Neural progenitor cell (in vitro differentiated cells): ENCODE data around the gene RNF180. TPM values are rescaled to one million over a fixed set of nuclear protein-coding genes. Genes with fewer than 3 reads are reported as not detected.
"Not testable (repeated sequence)": the region's sequence is repeated elsewhere in the genome, so short reads cannot be mapped to it uniquely, and the experiment has no call there.

Experiments
- DNase-seq: peaks from one replicate; pipeline ENCODE4 v3.0.0-alpha.2; 2016; ENCODE audit warnings: low spot score
- H2AFZ ChIP-seq: fragments of 200-600 bp; sonication (generic); replicated peaks from 2 replicates; pipeline ENCODE4 v1.6.1; 2016; ENCODE audit warnings: antibody characterized with exemption
- H3F3A ChIP-seq: fragments of 200-600 bp; sonication (generic); 2 replicates; pipeline ENCODE4 v1.6.1; 2016; ENCODE audit warnings: antibody characterized with exemption, low read depth
- H3K27ac ChIP-seq: fragments of 200-600 bp; sonication (generic); 2 replicates; pipeline ENCODE4 v1.5.1; 2016; ENCODE audit warnings: mild to moderate bottlenecking
- H3K27me3 ChIP-seq: fragments of 200-600 bp; sonication (generic); 2 replicates; pipeline ENCODE4 v1.6.1; 2016; ENCODE audit warnings: mild to moderate bottlenecking, moderate library complexity
- H3K36me3 ChIP-seq: fragments of 200-600 bp; sonication (generic); 2 replicates; pipeline ENCODE4 v1.5.1; 2016
- H3K4me1 ChIP-seq: fragments of 200-600 bp; sonication (generic); 2 replicates; pipeline ENCODE4 v1.6.1; 2016; ENCODE audit warnings: mixed run types
- H3K4me2 ChIP-seq: fragments of 200-600 bp; sonication (generic); 2 replicates; pipeline ENCODE4 v1.6.1; 2016
- H3K4me3 ChIP-seq: fragments of 200-600 bp; sonication (generic); 2 replicates; pipeline ENCODE4 v1.5.1; 2016
- H3K79me2 ChIP-seq: fragments of 200-600 bp; sonication (generic); 2 replicates; pipeline ENCODE4 v1.6.1; 2016; ENCODE audit warnings: low read depth
- H3K9ac ChIP-seq: fragments of 200-600 bp; sonication (generic); 2 replicates; pipeline ENCODE4 v1.6.1; 2016
- H3K9me3 ChIP-seq: fragments of 200-600 bp; sonication (generic); 2 replicates; pipeline ENCODE4 v1.5.1; 2016; ENCODE audit warnings: low read depth
- H4K20me1 ChIP-seq: fragments of 200-600 bp; sonication (generic); 2 replicates; pipeline ENCODE4 v1.6.1; 2016; ENCODE audit warnings: low read depth
- H3K27ac Mint-ChIP-seq: 3 replicates; pipeline ENCODE4 v1.8.0; 2021; ENCODE audit warnings: mixed read lengths
- H3K27me3 Mint-ChIP-seq: 2 replicates; pipeline ENCODE4 v1.8.0; 2022; ENCODE audit warnings: low read depth, mild to moderate bottlenecking, inconsistent platforms, moderate library complexity, mixed read lengths; ENCODE audit not compliant: insufficient read depth
- H3K36me3 Mint-ChIP-seq: 3 replicates; pipeline ENCODE4 v1.8.0; 2021; ENCODE audit warnings: mixed read lengths
- H3K4me1 Mint-ChIP-seq: 3 replicates; pipeline ENCODE4 v1.8.0; 2021; ENCODE audit warnings: mixed read lengths
- H3K4me3 Mint-ChIP-seq: 3 replicates; pipeline ENCODE4 v1.8.0; 2021; ENCODE audit warnings: mild to moderate bottlenecking, moderate library complexity, mixed read lengths
- H3K9me3 Mint-ChIP-seq: 3 replicates; pipeline ENCODE4 v1.8.0; 2020; ENCODE audit warnings: mixed read lengths
- EZH2 ChIP-seq: fragments of 200-600 bp; sonication (generic); IDR thresholded peaks from 2 replicates; pipeline ENCODE4 v1.6.1; 2017; ENCODE audit warnings: antibody characterized with exemption, mild to moderate bottlenecking, moderate library complexity
- EZH2phosphoT487 ChIP-seq: fragments of 200-600 bp; sonication (generic); IDR thresholded peaks from 2 replicates; pipeline ENCODE4 v1.6.1; 2017; ENCODE audit warnings: antibody characterized with exemption
- total RNA-seq: library from RNA; depleted of rRNA; stranded (reverse); fragments of >200 nt; gene quantifications from 2 replicates; pipeline ENCODE4 v1.2.3, GENCODE V29; 2015; ENCODE audit warnings: low replicate concordance
- TF ChIP-seq, protein P1 (sequence below): fragments of 200-600 bp; sonication (generic); IDR thresholded peaks from 2 replicates; pipeline ENCODE4 v1.5.1; 2017; ENCODE audit warnings: antibody characterized with exemption, mild to moderate bottlenecking

Gene RNF180
- total RNA-seq, 1 donor from 2014 or later, result 5.5 TPM

DNA sequence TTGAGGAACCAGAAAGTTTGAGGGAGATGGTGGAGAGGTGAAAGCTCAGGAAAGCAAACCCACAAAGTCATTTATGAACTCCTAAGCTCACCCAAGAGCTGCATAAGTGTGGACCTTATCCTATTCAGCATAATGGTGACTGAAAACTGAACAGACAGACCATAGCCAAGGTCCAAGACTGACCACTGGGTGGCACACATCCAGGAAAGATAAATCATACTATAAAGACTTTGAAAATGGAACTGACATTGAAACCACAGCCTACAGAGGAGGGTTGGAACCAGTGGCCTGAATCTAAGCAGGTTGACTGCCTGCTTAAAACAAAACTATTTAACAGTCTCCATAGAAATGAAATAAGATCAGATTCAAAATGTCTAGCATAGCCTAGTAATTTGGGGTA, 219.1 kb downstream of the RNF180 start:
- no peaks in the 10 kb centered on the region for H3K4me1 Mint-ChIP-seq

GRCh38 chr5:64397552-64397951, 231.9 kb downstream of the RNF180 start:
- H2AFZ ChIP-seq, result no peak overlapping the region
- no peaks in the 10 kb centered on the region for H4K20me1 ChIP-seq
- H3K4me1 Mint-ChIP-seq, result no peaks in the 10 kb centered on the region
- no peak overlapping the region for H3K27ac Mint-ChIP-seq
- no peaks in the 10 kb centered on the region for H3K9me3 ChIP-seq
- no peaks in the 10 kb centered on the region for H3K27me3 ChIP-seq
- no peaks in the 10 kb centered on the region for H3K36me3 ChIP-seq
- no peaks in the 10 kb centered on the region for H3K36me3 Mint-ChIP-seq
- H3F3A ChIP-seq, result no peaks in the 10 kb centered on the region
- no peaks in the 10 kb centered on the region for H3K27me3 Mint-ChIP-seq
- H3K4me2 ChIP-seq, result no peak overlapping the region
- H3K4me3 Mint-ChIP-seq, result no peak overlapping the region
- no peak overlapping the region for H3K9ac ChIP-seq
- no peak for TF ChIP-seq EZH2
- TF ChIP-seq EZH2phosphoT487, result no peak
- TF ChIP-seq, protein P1, sequence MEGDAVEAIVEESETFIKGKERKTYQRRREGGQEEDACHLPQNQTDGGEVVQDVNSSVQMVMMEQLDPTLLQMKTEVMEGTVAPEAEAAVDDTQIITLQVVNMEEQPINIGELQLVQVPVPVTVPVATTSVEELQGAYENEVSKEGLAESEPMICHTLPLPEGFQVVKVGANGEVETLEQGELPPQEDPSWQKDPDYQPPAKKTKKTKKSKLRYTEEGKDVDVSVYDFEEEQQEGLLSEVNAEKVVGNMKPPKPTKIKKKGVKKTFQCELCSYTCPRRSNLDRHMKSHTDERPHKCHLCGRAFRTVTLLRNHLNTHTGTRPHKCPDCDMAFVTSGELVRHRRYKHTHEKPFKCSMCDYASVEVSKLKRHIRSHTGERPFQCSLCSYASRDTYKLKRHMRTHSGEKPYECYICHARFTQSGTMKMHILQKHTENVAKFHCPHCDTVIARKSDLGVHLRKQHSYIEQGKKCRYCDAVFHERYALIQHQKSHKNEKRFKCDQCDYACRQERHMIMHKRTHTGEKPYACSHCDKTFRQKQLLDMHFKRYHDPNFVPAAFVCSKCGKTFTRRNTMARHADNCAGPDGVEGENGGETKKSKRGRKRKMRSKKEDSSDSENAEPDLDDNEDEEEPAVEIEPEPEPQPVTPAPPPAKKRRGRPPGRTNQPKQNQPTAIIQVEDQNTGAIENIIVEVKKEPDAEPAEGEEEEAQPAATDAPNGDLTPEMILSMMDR, result no peak
- DNase-seq, result no peak
- no peaks in the 10 kb centered on the region for H3K4me1 ChIP-seq
- no peaks in the 10 kb centered on the region for H3K79me2 ChIP-seq
- H3K27ac ChIP-seq, result no peak overlapping the region
- no peak overlapping the region for H3K4me3 ChIP-seq
- peaks cover 4% of the 10 kb centered on the region for H3K9me3 Mint-ChIP-seq

More for the DNA sequence above, 219.1 kb downstream of the RNF180 start:
- Histone ChIP-seq H3K4me1 (no peaks in the 10 kb centered on the region), H2AFZ (no peak overlapping the region), H3K79me2 (no peaks in the 10 kb centered on the region), H4K20me1 (no peaks in the 10 kb centered on the region), H3K4me2 (no peak overlapping the region), H3F3A (no peaks in the 10 kb centered on the region), H3K27me3 (no peaks in the 10 kb centered on the region), H3K36me3 (no peaks in the 10 kb centered on the region), H3K9ac (no peak overlapping the region), H3K27ac (no peak overlapping the region), H3K4me3 (no peak overlapping the region), H3K9me3 (no peaks in the 10 kb centered on the region)
- no peak overlapping the region for H3K27ac Mint-ChIP-seq
- H3K4me3 Mint-ChIP-seq, result no peak overlapping the region
- H3K9me3 Mint-ChIP-seq, result no peaks in the 10 kb centered on the region
- H3K36me3 Mint-ChIP-seq, result no peaks in the 10 kb centered on the region
- TF ChIP-seq EZH2phosphoT487 (no peak), EZH2 (no peak)
- TF ChIP-seq, protein P1, result peak; percentile 57
- peak; percentile 18 for DNase-seq
- H3K27me3 Mint-ChIP-seq, result no peaks in the 10 kb centered on the region

GRCh38 chr5:64398735-64399134, 233.1 kb downstream of the RNF180 start:
- not testable (repeated sequence) for H3K4me2 ChIP-seq, H3K4me1 ChIP-seq, H3K9ac ChIP-seq, H3K9me3 ChIP-seq, DNase-seq, H3K27me3 Mint-ChIP-seq, H3K27ac Mint-ChIP-seq, H3F3A ChIP-seq, H3K4me3 ChIP-seq, H3K36me3 ChIP-seq, H3K36me3 Mint-ChIP-seq, H3K4me3 Mint-ChIP-seq, H4K20me1 ChIP-seq, H3K79me2 ChIP-seq, H3K9me3 Mint-ChIP-seq, H3K27ac ChIP-seq, H3K27me3 ChIP-seq, H3K4me1 Mint-ChIP-seq, H2AFZ ChIP-seq

DNA sequence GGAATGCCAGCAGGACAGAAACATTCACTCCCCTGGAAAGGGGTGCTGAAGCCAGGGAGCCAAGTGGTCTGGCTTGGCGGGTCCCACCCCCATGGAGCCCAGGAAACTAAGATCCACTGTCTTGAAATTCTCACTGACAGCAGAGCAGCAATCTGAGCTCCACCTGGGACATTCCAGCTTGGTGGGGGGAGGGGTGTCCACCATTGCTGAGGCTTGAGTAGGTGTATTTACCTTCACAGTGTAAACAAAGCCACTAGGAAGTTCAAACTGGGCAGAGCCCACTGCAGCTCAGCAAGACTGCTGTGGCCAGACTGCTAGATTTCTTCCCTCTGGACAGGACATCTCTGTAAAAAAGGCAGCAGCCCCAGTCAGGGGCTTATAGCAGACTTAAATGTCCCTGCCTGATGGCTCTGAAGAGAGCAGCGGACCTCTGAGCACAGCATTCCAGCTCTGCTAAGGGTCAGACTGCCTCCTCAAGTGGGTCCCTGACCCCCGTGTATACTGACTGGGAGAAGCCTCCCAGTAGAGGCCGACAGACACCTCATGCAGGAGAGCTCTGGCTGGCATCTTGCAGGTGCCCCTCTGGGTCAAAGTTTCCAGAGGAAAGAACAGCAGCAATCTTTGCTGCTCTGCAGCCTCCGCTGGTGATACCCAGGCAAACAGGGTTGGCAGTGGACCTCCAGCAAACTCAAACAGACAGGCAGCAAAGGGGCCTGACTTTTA, 241.6 kb downstream of the RNF180 start:
- not testable (repeated sequence) for H2AFZ ChIP-seq, H3K27me3 Mint-ChIP-seq, H3K27me3 ChIP-seq, H3K27ac Mint-ChIP-seq, H3K9me3 ChIP-seq, H4K20me1 ChIP-seq, H3K4me3 Mint-ChIP-seq, H3K9me3 Mint-ChIP-seq, H3K4me3 ChIP-seq, H3K4me2 ChIP-seq, H3K36me3 Mint-ChIP-seq, H3K36me3 ChIP-seq, H3K27ac ChIP-seq, H3F3A ChIP-seq, H3K4me1 Mint-ChIP-seq, H3K4me1 ChIP-seq, H3K9ac ChIP-seq, DNase-seq, H3K79me2 ChIP-seq
